Amniotic epithelial cell (primary cell): ENCODE results near the gene ATP13A5.

Experiments
- DNase-seq: peaks from one replicate; pipeline ENCODE4 v3.0.0-alpha.2; 2010; ENCODE audit warnings: low read depth

ATP13A5 gene

DNA sequence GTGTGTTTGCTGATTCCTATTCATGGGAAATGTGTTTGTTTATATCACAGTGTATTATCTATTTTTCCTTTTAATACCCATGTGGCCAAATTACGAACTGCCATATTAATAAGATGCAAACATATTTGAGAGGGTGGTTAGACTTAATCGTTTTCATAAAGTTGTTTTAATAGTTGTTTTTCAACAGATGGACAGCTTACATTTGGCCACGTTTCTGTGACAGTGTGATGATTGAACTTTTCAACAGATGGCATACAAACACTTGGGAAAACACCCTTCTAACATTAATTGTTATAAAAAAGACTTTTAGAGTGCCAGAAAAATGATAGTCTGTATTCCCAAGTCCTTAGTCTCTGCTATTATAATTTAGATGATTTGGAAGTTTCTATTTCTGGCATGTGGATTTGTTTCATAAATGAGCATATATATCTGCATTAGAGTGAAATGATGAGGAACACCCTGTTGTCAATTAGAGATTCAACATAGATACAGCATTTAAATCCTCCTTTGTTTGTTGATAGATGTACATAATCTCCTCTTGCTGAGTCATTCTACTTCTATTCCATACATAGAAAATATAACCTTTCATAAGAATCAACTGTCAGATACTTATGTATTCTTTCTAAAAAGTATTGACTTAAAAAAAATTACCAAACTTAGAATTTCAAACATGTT, 124.4 kb downstream of the ATP13A5 start:
- DNase-seq = no peak

- no peak for DNase-seq
Measured at GRCh38 chr3:193250492-193250891, 128.1 kb downstream of the ATP13A5 start.

- DNase-seq = no peak
Measured at GRCh38 chr3:193248848-193249468, 129.6 kb downstream of the ATP13A5 start.

DNA sequence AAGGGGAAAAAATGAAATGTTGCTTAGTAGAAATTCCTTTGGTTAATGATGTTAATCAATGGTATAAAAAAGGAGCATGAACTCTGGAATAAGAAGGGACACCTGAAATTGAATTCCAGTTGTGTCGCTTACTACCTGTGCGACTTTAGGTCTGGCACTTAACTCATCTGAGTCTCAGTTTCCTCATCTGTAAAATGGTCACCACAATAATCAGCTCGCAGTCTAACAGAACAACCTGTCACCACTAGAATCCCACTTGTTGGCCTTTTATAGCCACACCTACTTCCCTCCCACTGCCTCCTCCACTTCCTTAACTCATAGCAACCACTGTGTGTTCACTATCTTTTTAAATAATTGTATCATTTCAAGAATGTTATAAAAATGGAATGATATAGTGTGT, 135.0 kb downstream of the ATP13A5 start:
- no peak for DNase-seq

GRCh38 chr3:193241716-193242115, 136.8 kb downstream of the ATP13A5 start:
- DNase-seq = no peak

DNA sequence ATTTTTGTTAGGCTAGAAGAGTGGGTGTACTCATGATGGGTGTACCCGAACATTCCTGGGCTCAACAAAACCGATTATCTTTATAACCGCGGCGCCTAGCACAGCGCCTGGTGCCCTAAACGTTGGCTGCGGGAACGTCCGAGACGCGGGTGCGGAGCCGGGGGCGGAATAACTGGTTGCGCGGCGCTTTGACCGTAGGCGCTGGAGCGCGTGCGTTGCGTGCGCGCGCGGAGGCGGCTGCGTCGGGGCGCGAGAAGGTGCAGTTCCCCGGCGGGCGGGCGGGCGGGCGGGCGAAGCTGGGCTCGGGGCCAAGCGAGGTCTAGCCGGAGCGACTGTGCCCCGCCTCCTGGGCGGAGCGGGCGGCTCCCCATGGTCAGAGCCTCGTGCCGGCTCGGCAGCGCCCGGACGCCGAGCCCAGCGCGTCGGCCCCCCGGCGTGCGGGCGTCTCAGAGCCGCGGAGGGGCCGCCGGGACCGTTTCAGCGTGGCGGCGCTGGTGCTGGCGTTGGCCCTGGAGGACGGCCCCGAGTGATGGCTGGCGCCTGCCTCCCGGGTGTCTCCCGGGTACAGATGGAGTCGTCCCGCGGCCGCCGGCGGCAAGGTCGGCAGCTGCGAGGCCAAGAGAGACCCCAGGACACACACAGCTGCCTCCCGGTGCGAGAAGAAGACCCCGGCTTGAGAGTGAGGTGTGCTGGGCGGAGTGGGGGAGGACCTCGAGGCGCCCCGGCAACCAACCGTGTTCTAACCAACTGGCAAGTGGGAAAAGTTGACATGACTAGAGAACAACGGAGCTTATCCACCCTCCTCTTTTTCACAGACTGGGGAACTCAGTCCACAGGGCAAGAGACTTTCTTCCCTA, 137.5 kb downstream of the ATP13A5 start, which contains the start of gene PLAAT1:
PLAAT1 (plus strand) TSS at position 373 of the 857 bp plus-strand sequence. CDS start 14,429 bp downstream, outside the sequence.
- peak; percentile 35 for DNase-seq

DNA sequence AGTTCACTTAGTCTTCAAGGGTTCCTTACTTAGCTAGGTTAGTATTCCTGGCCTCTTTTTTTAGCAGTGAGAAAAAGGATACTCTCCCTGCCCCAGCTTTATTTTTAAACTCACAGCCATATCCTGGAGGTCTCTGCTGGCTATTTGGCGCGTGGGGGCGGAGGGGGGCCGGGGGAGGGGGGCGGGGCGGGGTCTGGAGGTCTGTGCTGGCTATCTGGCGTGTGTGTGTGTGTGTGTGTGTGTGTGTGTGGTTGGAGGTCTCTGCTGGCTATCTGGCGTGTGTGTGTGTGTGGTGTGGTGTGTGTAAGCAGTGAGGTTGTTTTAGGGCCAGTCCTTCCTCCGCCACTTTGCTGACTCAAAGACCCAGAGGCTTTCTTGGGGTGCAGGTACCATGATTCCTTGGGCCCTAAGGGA, 138.1 kb downstream of the ATP13A5 start:
- DNase-seq = peak; percentile 7

- DNase-seq = no peak
Measured at GRCh38 chr3:193237030-193237429, 141.5 kb downstream of the ATP13A5 start.

DNA sequence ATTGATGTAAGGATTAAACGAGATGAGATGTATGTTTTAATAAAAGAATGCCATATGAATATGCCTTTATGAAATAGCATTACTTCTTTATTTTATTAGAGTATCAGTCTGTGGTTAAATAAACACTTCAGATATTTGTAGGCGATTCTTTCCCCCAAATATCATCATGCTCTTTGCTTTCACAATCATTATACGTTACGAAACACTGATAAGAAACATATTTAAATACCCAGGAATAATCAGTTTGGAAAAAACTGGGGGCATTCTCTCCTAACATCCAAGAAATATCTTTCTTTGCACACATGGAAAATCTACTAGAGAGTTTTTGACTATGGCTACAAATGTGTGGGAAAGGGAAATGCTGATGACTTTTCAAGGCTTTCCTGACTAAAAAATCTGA, 142.0 kb downstream of the ATP13A5 start:
- DNase-seq = peak; percentile 38

- no peak for DNase-seq
Measured at GRCh38 chr3:193231201-193231600, 147.4 kb downstream of the ATP13A5 start.

GRCh38 chr3:193230610-193231009, 147.9 kb downstream of the ATP13A5 start:
- no peak for DNase-seq

GRCh38 chr3:193229851-193230420, 148.6 kb downstream of the ATP13A5 start:
- DNase-seq = no peak

- no peak for DNase-seq
Measured at GRCh38 chr3:193228206-193228605, 150.3 kb downstream of the ATP13A5 start.

DNA sequence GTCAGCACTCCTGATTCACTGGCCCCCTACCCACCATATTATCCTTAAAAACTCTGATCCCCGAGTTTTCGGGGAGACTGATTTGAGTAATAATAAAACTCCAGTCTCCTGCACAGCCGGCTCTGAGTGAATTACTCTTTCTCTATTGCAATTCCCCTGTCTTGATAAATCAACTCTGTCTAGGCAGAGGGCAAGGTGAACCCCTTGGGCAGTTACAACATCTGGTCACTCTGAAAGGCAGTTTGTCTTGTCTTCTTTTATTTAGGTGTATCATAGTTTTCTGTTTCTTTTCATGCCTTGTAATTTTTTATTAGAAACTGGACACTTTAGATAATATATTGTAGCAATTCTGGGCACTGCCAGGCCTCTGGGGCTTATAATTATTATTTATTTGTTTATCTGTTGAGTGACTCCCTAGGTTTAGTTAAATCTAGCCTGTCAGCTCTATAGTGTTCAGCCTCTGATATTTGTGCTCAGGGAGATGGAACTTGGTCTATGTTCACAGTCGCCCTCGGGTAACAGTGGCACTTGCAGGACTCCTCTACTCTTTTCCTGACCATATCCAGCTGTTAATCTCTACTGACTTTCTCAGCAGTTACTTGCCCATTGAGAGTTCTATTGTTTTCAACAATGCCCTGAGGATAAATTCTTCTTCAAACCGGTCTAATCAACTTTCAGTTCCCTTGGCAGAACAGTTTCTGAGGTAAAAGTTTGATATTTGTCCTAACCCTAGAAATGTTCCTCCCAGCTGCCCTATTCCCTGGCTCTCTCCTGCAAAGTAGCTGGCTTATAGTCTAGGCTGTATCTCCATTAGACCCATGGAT, 153.0 kb downstream of the ATP13A5 start:
- DNase-seq = no peak
